Measurements from ENCODE around the gene SIRT4. TPM values are rescaled to one million over a fixed set of nuclear protein-coding genes. Genes with fewer than 3 reads are reported as not detected.

Gene SIRT4
- total and polyA plus RNA-seq, 2 of the 8 experiments (the other 6 are each of a cell fraction or from before 2014, with no cell fraction given), result 3.8 to 4.1 TPM

- TF ChIP-seq, protein P1, sequence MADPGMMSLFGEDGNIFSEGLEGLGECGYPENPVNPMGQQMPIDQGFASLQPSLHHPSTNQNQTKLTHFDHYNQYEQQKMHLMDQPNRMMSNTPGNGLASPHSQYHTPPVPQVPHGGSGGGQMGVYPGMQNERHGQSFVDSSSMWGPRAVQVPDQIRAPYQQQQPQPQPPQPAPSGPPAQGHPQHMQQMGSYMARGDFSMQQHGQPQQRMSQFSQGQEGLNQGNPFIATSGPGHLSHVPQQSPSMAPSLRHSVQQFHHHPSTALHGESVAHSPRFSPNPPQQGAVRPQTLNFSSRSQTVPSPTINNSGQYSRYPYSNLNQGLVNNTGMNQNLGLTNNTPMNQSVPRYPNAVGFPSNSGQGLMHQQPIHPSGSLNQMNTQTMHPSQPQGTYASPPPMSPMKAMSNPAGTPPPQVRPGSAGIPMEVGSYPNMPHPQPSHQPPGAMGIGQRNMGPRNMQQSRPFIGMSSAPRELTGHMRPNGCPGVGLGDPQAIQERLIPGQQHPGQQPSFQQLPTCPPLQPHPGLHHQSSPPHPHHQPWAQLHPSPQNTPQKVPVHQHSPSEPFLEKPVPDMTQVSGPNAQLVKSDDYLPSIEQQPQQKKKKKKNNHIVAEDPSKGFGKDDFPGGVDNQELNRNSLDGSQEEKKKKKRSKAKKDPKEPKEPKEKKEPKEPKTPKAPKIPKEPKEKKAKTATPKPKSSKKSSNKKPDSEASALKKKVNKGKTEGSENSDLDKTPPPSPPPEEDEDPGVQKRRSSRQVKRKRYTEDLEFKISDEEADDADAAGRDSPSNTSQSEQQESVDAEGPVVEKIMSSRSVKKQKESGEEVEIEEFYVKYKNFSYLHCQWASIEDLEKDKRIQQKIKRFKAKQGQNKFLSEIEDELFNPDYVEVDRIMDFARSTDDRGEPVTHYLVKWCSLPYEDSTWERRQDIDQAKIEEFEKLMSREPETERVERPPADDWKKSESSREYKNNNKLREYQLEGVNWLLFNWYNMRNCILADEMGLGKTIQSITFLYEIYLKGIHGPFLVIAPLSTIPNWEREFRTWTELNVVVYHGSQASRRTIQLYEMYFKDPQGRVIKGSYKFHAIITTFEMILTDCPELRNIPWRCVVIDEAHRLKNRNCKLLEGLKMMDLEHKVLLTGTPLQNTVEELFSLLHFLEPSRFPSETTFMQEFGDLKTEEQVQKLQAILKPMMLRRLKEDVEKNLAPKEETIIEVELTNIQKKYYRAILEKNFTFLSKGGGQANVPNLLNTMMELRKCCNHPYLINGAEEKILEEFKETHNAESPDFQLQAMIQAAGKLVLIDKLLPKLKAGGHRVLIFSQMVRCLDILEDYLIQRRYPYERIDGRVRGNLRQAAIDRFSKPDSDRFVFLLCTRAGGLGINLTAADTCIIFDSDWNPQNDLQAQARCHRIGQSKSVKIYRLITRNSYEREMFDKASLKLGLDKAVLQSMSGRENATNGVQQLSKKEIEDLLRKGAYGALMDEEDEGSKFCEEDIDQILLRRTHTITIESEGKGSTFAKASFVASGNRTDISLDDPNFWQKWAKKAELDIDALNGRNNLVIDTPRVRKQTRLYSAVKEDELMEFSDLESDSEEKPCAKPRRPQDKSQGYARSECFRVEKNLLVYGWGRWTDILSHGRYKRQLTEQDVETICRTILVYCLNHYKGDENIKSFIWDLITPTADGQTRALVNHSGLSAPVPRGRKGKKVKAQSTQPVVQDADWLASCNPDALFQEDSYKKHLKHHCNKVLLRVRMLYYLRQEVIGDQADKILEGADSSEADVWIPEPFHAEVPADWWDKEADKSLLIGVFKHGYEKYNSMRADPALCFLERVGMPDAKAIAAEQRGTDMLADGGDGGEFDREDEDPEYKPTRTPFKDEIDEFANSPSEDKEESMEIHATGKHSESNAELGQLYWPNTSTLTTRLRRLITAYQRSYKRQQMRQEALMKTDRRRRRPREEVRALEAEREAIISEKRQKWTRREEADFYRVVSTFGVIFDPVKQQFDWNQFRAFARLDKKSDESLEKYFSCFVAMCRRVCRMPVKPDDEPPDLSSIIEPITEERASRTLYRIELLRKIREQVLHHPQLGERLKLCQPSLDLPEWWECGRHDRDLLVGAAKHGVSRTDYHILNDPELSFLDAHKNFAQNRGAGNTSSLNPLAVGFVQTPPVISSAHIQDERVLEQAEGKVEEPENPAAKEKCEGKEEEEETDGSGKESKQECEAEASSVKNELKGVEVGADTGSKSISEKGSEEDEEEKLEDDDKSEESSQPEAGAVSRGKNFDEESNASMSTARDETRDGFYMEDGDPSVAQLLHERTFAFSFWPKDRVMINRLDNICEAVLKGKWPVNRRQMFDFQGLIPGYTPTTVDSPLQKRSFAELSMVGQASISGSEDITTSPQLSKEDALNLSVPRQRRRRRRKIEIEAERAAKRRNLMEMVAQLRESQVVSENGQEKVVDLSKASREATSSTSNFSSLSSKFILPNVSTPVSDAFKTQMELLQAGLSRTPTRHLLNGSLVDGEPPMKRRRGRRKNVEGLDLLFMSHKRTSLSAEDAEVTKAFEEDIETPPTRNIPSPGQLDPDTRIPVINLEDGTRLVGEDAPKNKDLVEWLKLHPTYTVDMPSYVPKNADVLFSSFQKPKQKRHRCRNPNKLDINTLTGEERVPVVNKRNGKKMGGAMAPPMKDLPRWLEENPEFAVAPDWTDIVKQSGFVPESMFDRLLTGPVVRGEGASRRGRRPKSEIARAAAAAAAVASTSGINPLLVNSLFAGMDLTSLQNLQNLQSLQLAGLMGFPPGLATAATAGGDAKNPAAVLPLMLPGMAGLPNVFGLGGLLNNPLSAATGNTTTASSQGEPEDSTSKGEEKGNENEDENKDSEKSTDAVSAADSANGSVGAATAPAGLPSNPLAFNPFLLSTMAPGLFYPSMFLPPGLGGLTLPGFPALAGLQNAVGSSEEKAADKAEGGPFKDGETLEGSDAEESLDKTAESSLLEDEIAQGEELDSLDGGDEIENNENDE (IDR thresholded peaks at IDR 0.05; ENCODE audit: insufficient replicate concordance, low read length), result no peak
- TF ChIP-seq EZH2 (IDR thresholded peaks at IDR 0.05; ENCODE audit: low read depth, low read length, severe bottlenecking), result no peak
- no peak for TF ChIP-seq SIN3A (conservative IDR thresholded peaks at IDR 0.05 in 1 of 2, IDR thresholded peaks at IDR 0.05 in 1 of 2; ENCODE audit: low read depth in 1 of 2, low read length in 2 of 2)
- TF ChIP-seq CREB1 (IDR thresholded peaks at IDR 0.05), result no peak
- no peak for TF ChIP-seq SAP30 (IDR thresholded peaks at IDR 0.05; ENCODE audit: insufficient read depth, insufficient replicate concordance, low read length)
- no peak for TF ChIP-seq SRF (IDR thresholded peaks at IDR 0.05; ENCODE audit: low read depth, low read length)
Observed at GRCh38 chr12:120316798-120317223, 14.7 kb downstream of the SIRT4 start (continued).

All from H1 (cell line).